Panc1 (cell line): ENCODE results near the gene CCDC157. TPM values are rescaled to one million over a fixed set of nuclear protein-coding genes. Genes with fewer than 3 reads are reported as not detected.
"Not testable (repeated sequence)": the region's sequence is repeated elsewhere in the genome, so short reads cannot be mapped to it uniquely, and the experiment has no call there.

Source experiments
- ATAC-seq: fragments of 200-7000 bp; cut with Tn5 transposase; 2 replicates; pipeline ENCODE4 v1.9.1; 2020; ENCODE audit warnings: mild to moderate bottlenecking, moderate library complexity
- BruUV-seq: library from RNA; stranded (reverse); fragments of 400-500 nt; replicated peaks from 2 replicates; lab custom pipeline; 2021; lab: Mats Ljungman, UMichigan
- CTCF ChIA-PET: fragments of 300-600 bp; sonication (Branson Sonifier 250); formaldehyde crosslinking; loops from one replicate; lab custom pipeline; 2022; ENCODE audit warnings: antibody characterized with exemption; lab: Charles Lee
- POLR2A ChIA-PET: fragments of 300-600 bp; sonication (Branson Sonifier 250); formaldehyde crosslinking; loops from one replicate; lab custom pipeline; 2022; ENCODE audit warnings: antibody characterized with exemption; lab: Charles Lee
- DNase-seq: peaks from one replicate; pipeline ENCODE4 v3.0.0-alpha.2; 2010; ENCODE audit warnings: low read depth, low spot score
- H3K27ac ChIP-seq: 2 replicates; pipeline ENCODE4 v1.5.1; 2011; ENCODE audit warnings: mild to moderate bottlenecking, low read length, inconsistent platforms
- H3K27me3 ChIP-seq: fragments of 200-500 bp; sonication (Bioruptor generic); 2 replicates; pipeline ENCODE4 v1.6.0; 2014; ENCODE audit warnings: low read length, inconsistent platforms; ENCODE audit not compliant: control insufficient read depth, insufficient read depth
- H3K36me3 ChIP-seq: fragments of 200-500 bp; sonication (Bioruptor generic); 2 replicates; pipeline ENCODE4 v1.5.1; 2014; ENCODE audit warnings: inconsistent platforms, mild to moderate bottlenecking, low read length, moderate library complexity; ENCODE audit not compliant: control insufficient read depth, insufficient read depth
- H3K4me1 ChIP-seq: 2 replicates; pipeline ENCODE4 v1.5.1; 2011; ENCODE audit warnings: inconsistent platforms, mild to moderate bottlenecking, low read length, moderate library complexity; ENCODE audit not compliant: control insufficient read depth, insufficient read depth
- H3K4me3 ChIP-seq, 2 experiments: 2 replicates each; pipeline ENCODE4 v1.5.1; 2011 to 2012; ENCODE audit warnings: low read depth in 2 of 2, low read length in 2 of 2, mild to moderate bottlenecking in 2 of 2, inconsistent platforms in 1 of 2, moderate library complexity in 1 of 2
- H3K9me3 ChIP-seq: fragments of 200-500 bp; sonication (Bioruptor generic); 2 replicates; pipeline ENCODE4 v1.5.1; 2014; ENCODE audit warnings: low read depth, mild to moderate bottlenecking, inconsistent platforms, low read length, moderate library complexity; ENCODE audit not compliant: control insufficient read depth, insufficient read depth
- POLR2AphosphoS5 ChIP-seq: IDR thresholded peaks from 2 replicates; pipeline ENCODE4 v1.6.1; 2012; ENCODE audit warnings: mild to moderate bottlenecking, low read depth, low read length, moderate library complexity
- SIN3A ChIP-seq: IDR thresholded peaks from 2 replicates; pipeline ENCODE4 v1.6.1; 2012; ENCODE audit warnings: low read depth, mild to moderate bottlenecking, low read length, moderate library complexity, borderline replicate concordance; ENCODE audit not compliant: insufficient read depth
- TCF7L2 ChIP-seq: IDR thresholded peaks from 2 replicates; pipeline ENCODE4 v1.6.1; 2011; ENCODE audit warnings: mild to moderate bottlenecking, low read depth, low read length, inconsistent platforms
- in situ Hi-C: cut with HindIII; loops from 2 replicates; pipeline ENCODE4 v1.10.0; 2016; ENCODE audit warnings: low sequenced_read_pairs, low pct_unique_long_range_greater_than_20kb
- intact Hi-C: fragments of 100-400 bp; cut with micrococcal nuclease; formaldehyde crosslinking; loops from one replicate; pipeline ENCODE4 v1.10.0; 2022; ENCODE audit not compliant: unreplicated experiment
- total RNA-seq: library from RNA; stranded (reverse); gene quantifications from one replicate; pipeline ENCODE4 v1.2.1, GENCODE V29; 2021; ENCODE audit not compliant: unreplicated experiment
- TF ChIP-seq, protein P1 (sequence below), 2 experiments: IDR thresholded peaks; 2 replicates each; pipeline ENCODE4 v1.6.1; 2011 to 2012; ENCODE audit warnings: low read depth in 2 of 2, control low read depth in 1 of 2, low read length in 1 of 2, mild to moderate bottlenecking in 1 of 2, moderate library complexity in 1 of 2; ENCODE audit not compliant: insufficient read depth in 1 of 2
- TF ChIP-seq, protein P2 (sequence below): fragments of 450-650 bp; IDR thresholded peaks from 2 replicates; pipeline ENCODE4 v1.5.1; 2017; ENCODE audit warnings: mild to moderate bottlenecking

Gene CCDC157
- total RNA-seq, 1 experiment from 2014 or later = 2.1 TPM

DNA sequence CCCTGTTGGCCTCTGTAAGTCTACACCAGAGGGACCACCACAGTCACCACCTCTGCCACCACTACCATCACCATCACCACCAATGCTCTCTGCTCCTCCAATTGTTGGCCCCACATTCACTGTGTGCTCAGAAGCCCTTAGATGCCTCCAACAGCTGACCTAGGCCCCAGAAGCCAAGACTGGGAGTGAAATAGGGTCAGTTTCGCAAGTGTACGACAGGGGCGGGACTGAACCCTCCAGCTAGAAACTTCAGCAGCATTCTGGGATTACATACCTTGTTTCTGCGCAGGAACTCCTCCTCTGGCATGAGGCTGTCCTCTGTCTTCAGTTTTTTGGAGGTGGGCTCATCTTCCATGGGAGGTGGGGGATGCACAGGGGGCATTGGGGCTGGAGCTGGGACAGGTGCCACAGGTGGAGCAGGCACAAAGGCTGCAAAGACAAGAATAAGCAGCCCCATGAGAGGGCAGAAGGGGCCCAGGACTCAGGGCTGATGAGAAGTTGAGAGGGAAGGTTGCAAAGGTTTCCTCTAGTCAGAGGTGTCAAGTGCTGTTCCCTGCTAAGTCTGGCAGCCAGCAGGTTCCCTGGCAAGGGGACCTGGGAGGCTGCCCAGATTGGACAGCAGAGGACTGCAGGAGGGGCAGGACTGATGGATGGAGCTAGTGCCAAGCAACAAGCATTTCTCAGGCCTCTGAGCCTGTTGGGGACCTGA, 19.9 kb upstream of the CCDC157 start:
- ChIA-PET POLR2A (interaction anchor here (0.6 kb wide), 1 partner anchor 58 kb away, joined by 3 read pairs; no protein-coding TSS in a partner anchor), CTCF (no interaction called here)

DNA sequence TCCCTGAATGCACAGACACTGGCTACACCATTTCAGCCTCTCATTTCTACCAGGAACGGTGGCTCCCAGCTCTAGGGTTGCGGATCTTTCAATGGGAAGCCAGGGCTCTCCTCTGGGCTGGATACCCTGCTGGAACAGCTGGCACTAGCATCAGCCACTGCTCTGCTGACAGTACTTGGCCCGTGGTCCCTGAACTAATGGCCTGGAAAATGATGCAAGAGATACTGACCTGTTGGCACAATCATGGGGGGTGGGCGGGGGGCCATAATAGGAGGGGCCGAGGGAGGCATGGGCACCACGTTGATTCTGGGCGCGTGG, 19.4 kb upstream of the CCDC157 start:
- POLR2A ChIA-PET = interaction anchor here (0.6 kb wide), 1 partner anchor 57 kb away, joined by 3 read pairs; no protein-coding TSS in a partner anchor
- intact Hi-C loops = no loop called here
- ATAC-seq = no peak
- no peaks in the 10 kb centered on the region for H3K27me3 ChIP-seq
- in situ Hi-C loops = no loop called here
- no peak overlapping the region for H3K4me3 ChIP-seq
- H3K27ac ChIP-seq = no peak overlapping the region
- CTCF ChIA-PET = no interaction called here
- peaks cover 5% of the 10 kb centered on the region for H3K36me3 ChIP-seq
- DNase-seq = no peak
- H3K4me1 ChIP-seq = no peaks in the 10 kb centered on the region
- no peaks in the 10 kb centered on the region for H3K9me3 ChIP-seq
- BruUV-seq = no TSS peak
- TF ChIP-seq, protein P1, sequence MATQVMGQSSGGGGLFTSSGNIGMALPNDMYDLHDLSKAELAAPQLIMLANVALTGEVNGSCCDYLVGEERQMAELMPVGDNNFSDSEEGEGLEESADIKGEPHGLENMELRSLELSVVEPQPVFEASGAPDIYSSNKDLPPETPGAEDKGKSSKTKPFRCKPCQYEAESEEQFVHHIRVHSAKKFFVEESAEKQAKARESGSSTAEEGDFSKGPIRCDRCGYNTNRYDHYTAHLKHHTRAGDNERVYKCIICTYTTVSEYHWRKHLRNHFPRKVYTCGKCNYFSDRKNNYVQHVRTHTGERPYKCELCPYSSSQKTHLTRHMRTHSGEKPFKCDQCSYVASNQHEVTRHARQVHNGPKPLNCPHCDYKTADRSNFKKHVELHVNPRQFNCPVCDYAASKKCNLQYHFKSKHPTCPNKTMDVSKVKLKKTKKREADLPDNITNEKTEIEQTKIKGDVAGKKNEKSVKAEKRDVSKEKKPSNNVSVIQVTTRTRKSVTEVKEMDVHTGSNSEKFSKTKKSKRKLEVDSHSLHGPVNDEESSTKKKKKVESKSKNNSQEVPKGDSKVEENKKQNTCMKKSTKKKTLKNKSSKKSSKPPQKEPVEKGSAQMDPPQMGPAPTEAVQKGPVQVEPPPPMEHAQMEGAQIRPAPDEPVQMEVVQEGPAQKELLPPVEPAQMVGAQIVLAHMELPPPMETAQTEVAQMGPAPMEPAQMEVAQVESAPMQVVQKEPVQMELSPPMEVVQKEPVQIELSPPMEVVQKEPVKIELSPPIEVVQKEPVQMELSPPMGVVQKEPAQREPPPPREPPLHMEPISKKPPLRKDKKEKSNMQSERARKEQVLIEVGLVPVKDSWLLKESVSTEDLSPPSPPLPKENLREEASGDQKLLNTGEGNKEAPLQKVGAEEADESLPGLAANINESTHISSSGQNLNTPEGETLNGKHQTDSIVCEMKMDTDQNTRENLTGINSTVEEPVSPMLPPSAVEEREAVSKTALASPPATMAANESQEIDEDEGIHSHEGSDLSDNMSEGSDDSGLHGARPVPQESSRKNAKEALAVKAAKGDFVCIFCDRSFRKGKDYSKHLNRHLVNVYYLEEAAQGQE (IDR thresholded peaks at IDR 0.05; ENCODE audit: insufficient read depth in 1 of 2, low read depth in 2 of 2, low read length in 1 of 2) = no peak
- TF ChIP-seq, protein P2, sequence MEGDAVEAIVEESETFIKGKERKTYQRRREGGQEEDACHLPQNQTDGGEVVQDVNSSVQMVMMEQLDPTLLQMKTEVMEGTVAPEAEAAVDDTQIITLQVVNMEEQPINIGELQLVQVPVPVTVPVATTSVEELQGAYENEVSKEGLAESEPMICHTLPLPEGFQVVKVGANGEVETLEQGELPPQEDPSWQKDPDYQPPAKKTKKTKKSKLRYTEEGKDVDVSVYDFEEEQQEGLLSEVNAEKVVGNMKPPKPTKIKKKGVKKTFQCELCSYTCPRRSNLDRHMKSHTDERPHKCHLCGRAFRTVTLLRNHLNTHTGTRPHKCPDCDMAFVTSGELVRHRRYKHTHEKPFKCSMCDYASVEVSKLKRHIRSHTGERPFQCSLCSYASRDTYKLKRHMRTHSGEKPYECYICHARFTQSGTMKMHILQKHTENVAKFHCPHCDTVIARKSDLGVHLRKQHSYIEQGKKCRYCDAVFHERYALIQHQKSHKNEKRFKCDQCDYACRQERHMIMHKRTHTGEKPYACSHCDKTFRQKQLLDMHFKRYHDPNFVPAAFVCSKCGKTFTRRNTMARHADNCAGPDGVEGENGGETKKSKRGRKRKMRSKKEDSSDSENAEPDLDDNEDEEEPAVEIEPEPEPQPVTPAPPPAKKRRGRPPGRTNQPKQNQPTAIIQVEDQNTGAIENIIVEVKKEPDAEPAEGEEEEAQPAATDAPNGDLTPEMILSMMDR = no peak
- TF ChIP-seq TCF7L2 (no peak), POLR2AphosphoS5 (no peak), SIN3A (no peak)

More for the DNA sequence above, 19.9 kb upstream of the CCDC157 start:
- intact Hi-C loops (no loop called here), in situ Hi-C loops (no loop called here)
- H3K9me3 ChIP-seq = no peaks in the 10 kb centered on the region
- no peaks in the 10 kb centered on the region for H3K4me1 ChIP-seq
- no peaks in the 10 kb centered on the region for H3K27me3 ChIP-seq
- ATAC-seq = no peak
- H3K36me3 ChIP-seq = peaks cover 3% of the 10 kb centered on the region
- no peak overlapping the region for H3K4me3 ChIP-seq
- no TSS peak for BruUV-seq
- no peak for TF ChIP-seq SIN3A
- no peak for TF ChIP-seq TCF7L2
- TF ChIP-seq, protein P1 (IDR thresholded peaks at IDR 0.05; ENCODE audit: insufficient read depth in 1 of 2, low read depth in 2 of 2, low read length in 1 of 2) = no peak
- TF ChIP-seq POLR2AphosphoS5 = no peak
- no peak for DNase-seq
- H3K27ac ChIP-seq = no peak overlapping the region

DNA sequence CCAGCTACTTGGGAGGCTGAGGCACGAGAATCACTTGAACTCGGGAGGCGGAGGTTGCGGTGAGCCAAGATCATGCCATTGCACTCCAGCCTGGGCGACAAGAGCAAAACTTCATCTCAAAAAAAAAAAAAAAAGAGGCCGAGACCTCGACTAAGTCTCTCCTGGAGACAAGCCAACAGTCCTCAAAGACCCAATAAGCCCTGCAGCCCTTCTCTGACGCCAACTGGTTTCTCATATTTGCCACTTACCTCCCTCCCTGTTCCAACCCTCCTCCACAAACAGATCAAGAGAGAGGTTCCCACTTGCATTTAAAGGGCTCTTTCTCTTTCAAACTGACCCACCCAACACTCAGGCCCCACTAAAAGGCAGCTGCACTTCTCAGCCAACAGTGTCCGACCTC, 18.5 kb upstream of the CCDC157 start:
- H3K4me3 ChIP-seq, BruUV-seq, H3K27ac ChIP-seq, ATAC-seq, in situ Hi-C loops, CTCF ChIA-PET, H3K9me3 ChIP-seq, DNase-seq, POLR2A ChIA-PET, H3K4me1 ChIP-seq, intact Hi-C loops, H3K27me3 ChIP-seq: not testable (repeated sequence)
- peaks cover 10% of the 10 kb centered on the region for H3K36me3 ChIP-seq
